Lung (tissue), 12 donors: Measurements from ENCODE around the gene INCENP. TPM values are rescaled to one million over a fixed set of nuclear protein-coding genes. Genes with fewer than 3 reads are reported as not detected.
"Not testable (repeated sequence)": the region's sequence is repeated elsewhere in the genome, so short reads cannot be mapped to it uniquely, and the experiment has no call there.

Experiments used
- ATAC-seq: fragments of 200-7000 bp; cut with Tn5 transposase; one replicate; pipeline ENCODE4 v1.9.1; 2020; ENCODE audit warnings: moderate number of reproducible peaks; ENCODE audit not compliant: insufficient read depth, low FRiP score
- DNase-seq, 3 donors: peaks; one replicate each; pipeline ENCODE4 v3.0.0-alpha.2; 2013 to 2017
- H3K27ac ChIP-seq, 2 donors: one replicate each; pipeline ENCODE4 v1.5.1; 2013; ENCODE audit warnings: mild to moderate bottlenecking in 2 of 2, moderate library complexity in 2 of 2, control low read depth in 1 of 2, inconsistent platforms in 1 of 2, low read depth in 1 of 2, low read length in 1 of 2
- H3K27me3 ChIP-seq, 3 donors: one replicate each; pipeline ENCODE4 v1.5.1; 2013; ENCODE audit warnings: low read length in 2 of 3; ENCODE audit not compliant: control insufficient read depth in 3 of 3, insufficient read depth in 3 of 3
- H3K36me3 ChIP-seq, 4 donors: one replicate each; pipeline ENCODE4 v1.5.1; 2013; ENCODE audit warnings: low read length in 4 of 4, mild to moderate bottlenecking in 1 of 4, moderate library complexity in 1 of 4; ENCODE audit not compliant: control insufficient read depth in 4 of 4, insufficient read depth in 4 of 4
- H3K4me1 ChIP-seq, 5 donors: one replicate each; pipeline ENCODE4 v1.5.1; 2013; ENCODE audit warnings: low read length in 5 of 5, mild to moderate bottlenecking in 2 of 5, moderate library complexity in 1 of 5; ENCODE audit not compliant: control insufficient read depth in 5 of 5, insufficient read depth in 5 of 5
- H3K4me3 ChIP-seq: one replicate; pipeline ENCODE4 v1.5.1; 2013; ENCODE audit warnings: mild to moderate bottlenecking, control low read depth, moderate library complexity
- H3K9ac ChIP-seq, 2 donors: one replicate each; pipeline ENCODE4 v1.5.1; 2013; ENCODE audit warnings: low read length in 2 of 2, control low read depth in 1 of 2; ENCODE audit not compliant: insufficient read depth in 1 of 2
- H3K9me3 ChIP-seq, 4 donors: one replicate each; pipeline ENCODE4 v1.5.1; 2013; ENCODE audit warnings: low read length in 3 of 4, mild to moderate bottlenecking in 1 of 4, moderate library complexity in 1 of 4; ENCODE audit not compliant: control insufficient read depth in 4 of 4, insufficient read depth in 3 of 4
- WGBS, 2 donors: extraction: QIAGEN DNeasy Blood & Tissue Kit; methylation state at CpG; one replicate each; pipeline ENCODE4 v1.1.7; 2013; 5-methylcytosine and 5-hydroxymethylcytosine counted together
- polyA plus RNA-seq, 2 donors: library from polyadenylated mRNA; stranded (reverse); fragments of 200-250 nt; gene quantifications; one replicate each; pipeline ENCODE4 v1.2.1, GENCODE V29; 2013
- total RNA-seq, 2 donors: library from RNA; depleted of rRNA in 1 of 2; stranded (reverse); fragments of >200 nt in 1 of 2; gene quantifications; one replicate each; pipeline ENCODE4 v1.2.1, GENCODE V29; 2014 to 2021
- TF ChIP-seq, protein P1 (sequence below): IDR thresholded peaks from 2 replicates; pipeline ENCODE4 v1.5.1; 2012; ENCODE audit warnings: mild to moderate bottlenecking; ENCODE audit errors: control extremely low read depth, extremely low read depth
- donor health status: control.
- donor health status: control.
- donor health status: Bipolar disorder and iron deficiency.
- donor health status: healthy.
- donor health status: DM: yes; HTN: yes; CAD: no.

The INCENP gene
- total and polyA plus RNA-seq, 4 donors = 3.8 to 14.1 (median 10.0) TPM

- ATAC-seq (peak; percentile 82), DNase-seq (peak; percentile 60 to 75 (median 66))
- H3K36me3 ChIP-seq = no peaks in the 10 kb centered on the region
- no peaks in the 10 kb centered on the region for H3K4me1 ChIP-seq
- no peaks in the 10 kb centered on the region for H3K9me3 ChIP-seq
- H3K27ac ChIP-seq = no peak overlapping the region
- H3K4me3 ChIP-seq = no peak overlapping the region
- TF ChIP-seq, protein P1, sequence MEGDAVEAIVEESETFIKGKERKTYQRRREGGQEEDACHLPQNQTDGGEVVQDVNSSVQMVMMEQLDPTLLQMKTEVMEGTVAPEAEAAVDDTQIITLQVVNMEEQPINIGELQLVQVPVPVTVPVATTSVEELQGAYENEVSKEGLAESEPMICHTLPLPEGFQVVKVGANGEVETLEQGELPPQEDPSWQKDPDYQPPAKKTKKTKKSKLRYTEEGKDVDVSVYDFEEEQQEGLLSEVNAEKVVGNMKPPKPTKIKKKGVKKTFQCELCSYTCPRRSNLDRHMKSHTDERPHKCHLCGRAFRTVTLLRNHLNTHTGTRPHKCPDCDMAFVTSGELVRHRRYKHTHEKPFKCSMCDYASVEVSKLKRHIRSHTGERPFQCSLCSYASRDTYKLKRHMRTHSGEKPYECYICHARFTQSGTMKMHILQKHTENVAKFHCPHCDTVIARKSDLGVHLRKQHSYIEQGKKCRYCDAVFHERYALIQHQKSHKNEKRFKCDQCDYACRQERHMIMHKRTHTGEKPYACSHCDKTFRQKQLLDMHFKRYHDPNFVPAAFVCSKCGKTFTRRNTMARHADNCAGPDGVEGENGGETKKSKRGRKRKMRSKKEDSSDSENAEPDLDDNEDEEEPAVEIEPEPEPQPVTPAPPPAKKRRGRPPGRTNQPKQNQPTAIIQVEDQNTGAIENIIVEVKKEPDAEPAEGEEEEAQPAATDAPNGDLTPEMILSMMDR = peak; percentile 97
- H3K27me3 ChIP-seq = no peaks in the 10 kb centered on the region
- no peak overlapping the region for H3K9ac ChIP-seq
- WGBS, 2 donors = 14 to 15% methylated on average over 16 of the region's 16 CpGs
Observed at GRCh38 chr11:62081378-62082291, 42.2 kb upstream of the INCENP start.

DNA sequence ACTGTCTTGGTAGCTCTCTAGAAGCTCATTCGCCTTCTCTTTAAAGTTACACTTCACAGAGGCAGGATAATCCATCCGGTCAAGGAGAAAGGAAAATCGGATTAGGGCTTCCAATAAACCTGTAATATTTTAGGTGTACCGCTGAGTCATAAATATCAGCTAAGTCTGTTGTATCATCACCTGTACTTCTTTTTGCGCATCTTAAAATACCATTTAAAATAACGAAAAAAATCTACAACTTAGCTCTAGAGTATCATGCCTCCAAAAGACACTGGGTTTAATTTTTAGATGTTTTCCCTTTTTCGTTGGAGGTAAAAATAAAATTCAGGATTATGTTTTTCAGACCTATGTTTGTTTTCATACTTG, 41.5 kb upstream of the INCENP start:
- H3K36me3 ChIP-seq = no peaks in the 10 kb centered on the region
- H3K9ac ChIP-seq = no peak overlapping the region
- no peaks in the 10 kb centered on the region for H3K9me3 ChIP-seq
- DNase-seq (no peak), ATAC-seq (no peak)
- 36 to 38% methylated on average over 7 of the region's 7 CpGs for WGBS, 2 donors
- H3K4me3 ChIP-seq = no peak overlapping the region
- no peaks in the 10 kb centered on the region for H3K27me3 ChIP-seq
- TF ChIP-seq, protein P1 = no peak
- H3K27ac ChIP-seq = no peak overlapping the region
- H3K4me1 ChIP-seq = no peaks in the 10 kb centered on the region

- H3K36me3 ChIP-seq, DNase-seq, H3K4me1 ChIP-seq, H3K9ac ChIP-seq, H3K27me3 ChIP-seq, H3K9me3 ChIP-seq, H3K27ac ChIP-seq, ATAC-seq, H3K4me3 ChIP-seq: not testable (repeated sequence)
- WGBS, 2 donors = 94 to 95% methylated on average over 6 of the region's 6 CpGs
Observed at GRCh38 chr11:62084801-62085200, 39.0 kb upstream of the INCENP start.

DNA sequence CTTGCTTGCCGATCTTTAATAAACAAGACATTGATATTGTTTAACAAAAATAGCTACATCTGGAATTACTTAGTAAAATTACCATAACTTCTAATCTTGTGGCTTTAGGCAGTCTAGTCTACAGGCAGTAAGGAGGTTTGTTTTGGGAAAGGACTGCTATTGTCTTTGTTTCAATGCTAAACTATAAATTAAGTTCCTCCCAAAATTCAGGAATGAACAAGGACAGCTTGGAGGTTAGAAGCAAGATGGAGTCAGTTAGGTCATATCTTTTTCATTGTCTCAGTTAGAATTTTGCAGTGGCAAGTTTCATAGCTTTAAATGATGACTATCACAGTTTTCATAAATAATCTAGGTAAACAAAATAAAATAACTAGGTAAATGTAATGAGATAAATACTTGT, 36.1 kb upstream of the INCENP start:
- H3K4me3 ChIP-seq = no peak overlapping the region
- TF ChIP-seq, protein P1 = no peak
- H3K36me3 ChIP-seq = no peaks in the 10 kb centered on the region
- H3K4me1 ChIP-seq = no peaks in the 10 kb centered on the region
- 90 to 95% methylated on average over 1 of the region's 1 CpG for WGBS, 2 donors
- H3K9ac ChIP-seq = no peak overlapping the region
- ATAC-seq (no peak), DNase-seq (no peak)
- H3K27ac ChIP-seq = no peak overlapping the region
- H3K27me3 ChIP-seq = no peaks in the 10 kb centered on the region
- peaks cover 0 to 6% (median under 1%) of the 10 kb centered on the region in 4 donors for H3K9me3 ChIP-seq
